Naive thymus-derived CD4-positive, alpha-beta T cell (primary cell): ENCODE measurements around the gene MED10. TPM values are rescaled to one million over a fixed set of nuclear protein-coding genes. Genes with fewer than 3 reads are reported as not detected.
A peak's percentile ranks its signal among the peaks of the same experiment; 100 is the strongest.

ENCODE experiments used
- ATAC-seq: fragments of 150-1000 bp; cut with Tn5 transposase; 2 replicates; pipeline ENCODE4 v1.10.0; 2021; ENCODE audit warnings: mild to moderate bottlenecking, moderate library complexity
- CTCF ChIA-PET: fragments of 350-600 bp; sonication (Branson Sonifier 250); formaldehyde crosslinking; loops from one replicate; lab custom pipeline; 2021; ENCODE audit warnings: antibody characterized with exemption; lab: Charles Lee
- POLR2A ChIA-PET: fragments of 350-600 bp; sonication (Branson Sonifier 250); formaldehyde crosslinking; loops from one replicate; lab custom pipeline; 2021; ENCODE audit warnings: antibody characterized with exemption, inconsistent platforms; lab: Charles Lee
- DNase-seq, 9 donors: peaks; one replicate each; pipeline versions ENCODE4 v3.0.0 to v3.0.0-alpha.2; 2020 to 2022; ENCODE audit warnings: mixed read lengths in 1 of 9
- H3K27ac ChIP-seq: one replicate; pipeline ENCODE4 v1.7.0; 2013; ENCODE audit warnings: mild to moderate bottlenecking, low read depth, low read length, moderate library complexity
- H3K27me3 ChIP-seq, 2 donors: one replicate each; pipeline ENCODE4 v1.7.0; 2013; ENCODE audit warnings: low read length in 2 of 2, mild to moderate bottlenecking in 2 of 2, moderate library complexity in 2 of 2; ENCODE audit not compliant: control insufficient read depth in 2 of 2, insufficient read depth in 2 of 2
- H3K36me3 ChIP-seq, 3 experiments: 1 replicate in 2 of 3; 2 replicates in 1 of 3; pipeline ENCODE4 v1.7.0; 2013; ENCODE audit warnings: low read length in 3 of 3, mild to moderate bottlenecking in 3 of 3, moderate library complexity in 1 of 3; ENCODE audit not compliant: insufficient read depth in 3 of 3, control insufficient read depth in 2 of 3
- H3K4me1 ChIP-seq, 2 donors: one replicate each; pipeline ENCODE4 v1.7.0; 2013; ENCODE audit warnings: low read length in 2 of 2, mild to moderate bottlenecking in 2 of 2, moderate library complexity in 1 of 2; ENCODE audit not compliant: control insufficient read depth in 2 of 2, insufficient read depth in 2 of 2
- H3K4me3 ChIP-seq: 2 replicates; pipeline ENCODE4 v1.7.0; 2013; ENCODE audit warnings: mild to moderate bottlenecking, low read length
- H3K9me3 ChIP-seq, 3 experiments: 1 replicate in 2 of 3; 2 replicates in 1 of 3; pipeline ENCODE4 v1.7.0; 2013; ENCODE audit warnings: low read length in 3 of 3; ENCODE audit not compliant: control insufficient read depth in 2 of 3
- H3K27ac Mint-ChIP-seq, 9 donors: one replicate each; pipeline ENCODE4 v1.8.0; 2020 to 2022; ENCODE audit warnings: mixed read lengths in 9 of 9, mild to moderate bottlenecking in 8 of 9, moderate library complexity in 5 of 9, inconsistent platforms in 2 of 9
- H3K27me3 Mint-ChIP-seq, 5 donors: one replicate each; pipeline ENCODE4 v1.8.0; 2021 to 2022; ENCODE audit warnings: mixed read lengths in 5 of 5, mild to moderate bottlenecking in 1 of 5
- H3K36me3 Mint-ChIP-seq, 5 donors: one replicate each; pipeline ENCODE4 v1.8.0; 2020 to 2022; ENCODE audit warnings: mixed read lengths in 5 of 5, mild to moderate bottlenecking in 3 of 5, inconsistent platforms in 1 of 5
- H3K4me1 Mint-ChIP-seq, 7 donors: one replicate each; pipeline ENCODE4 v1.8.0; 2020 to 2022; ENCODE audit warnings: mixed read lengths in 7 of 7, mild to moderate bottlenecking in 3 of 7, inconsistent platforms in 1 of 7
- H3K4me3 Mint-ChIP-seq, 10 donors: one replicate each; pipeline ENCODE4 v1.8.0; 2020 to 2022; ENCODE audit warnings: mild to moderate bottlenecking in 10 of 10, mixed read lengths in 10 of 10, moderate library complexity in 6 of 10, inconsistent platforms in 2 of 10
- H3K9me3 Mint-ChIP-seq, 11 donors: one replicate each; pipeline ENCODE4 v1.8.0; 2020 to 2022; ENCODE audit warnings: mixed read lengths in 11 of 11, mild to moderate bottlenecking in 4 of 11, inconsistent platforms in 1 of 11, moderate library complexity in 1 of 11
- intact Hi-C, 2 donors: fragments of 100-400 bp; cut with micrococcal nuclease; formaldehyde crosslinking; loops; one replicate each; pipeline ENCODE4 v1.15.1; 2023
- polyA plus RNA-seq, 2 donors: library from polyadenylated mRNA; unstranded; fragments of 300-500 nt; fragmentation: Illumina TruSeq; gene quantifications; one replicate each; pipeline ENCODE4 v1.2.3, GENCODE V29; 2021
- total RNA-seq, 6 experiments: library from RNA in 5 of 6; stranded (reverse) in 5 of 6; gene quantifications; 1 replicate in 5 of 6; 2 replicates in 1 of 6; pipeline ENCODE4 v1.2.3 and lab custom pipeline; 2021 to 2026

MED10 gene
- total and polyA plus RNA-seq, 7 experiments from 2014 or later = 46.0 to 121 (median 62.2) TPM

GRCh38 chr5:6389946-6390530 is 11.7 kb upstream of the MED10 start:
- peaks cover 0 to 2% (median 0%) of the 10 kb centered on the region in 5 donors for H3K36me3 Mint-ChIP-seq
- DNase-seq = no peak
- Histone ChIP-seq H3K27me3 (no peaks in the 10 kb centered on the region), H3K36me3 (no peaks in the 10 kb centered on the region), H3K27ac (no peak overlapping the region), H3K9me3 (no peaks in the 10 kb centered on the region), H3K4me1 (no peaks in the 10 kb centered on the region), H3K4me3 (no peak overlapping the region)
- no peak for ATAC-seq
- peaks cover 5 to 35% (median 27%) of the 10 kb centered on the region in 5 donors for H3K27me3 Mint-ChIP-seq
- peak overlapping the region in 1 of 9 donors; percentile 48 for H3K27ac Mint-ChIP-seq
- POLR2A ChIA-PET = no interaction called here
- H3K4me3 Mint-ChIP-seq = no peak overlapping the region
- peaks cover 1 to 10% (median 7%) of the 10 kb centered on the region in 7 donors for H3K4me1 Mint-ChIP-seq
- CTCF ChIA-PET = no interaction called here
- intact Hi-C loops = no loop called here
- peaks cover 0 to 6% (median 0%) of the 10 kb centered on the region in 11 donors for H3K9me3 Mint-ChIP-seq

GRCh38 chr5:6389397-6389796 is 11.1 kb upstream of the MED10 start:
- intact Hi-C loops = no loop called here
- Mint-ChIP-seq H3K36me3 (peaks cover 0 to 2% (median 0%) of the 10 kb centered on the region in 5 donors), H3K27me3 (peaks cover 5 to 37% (median 24%) of the 10 kb centered on the region in 5 donors), H3K4me3 (no peak overlapping the region), H3K9me3 (peaks cover 0 to 6% (median 0%) of the 10 kb centered on the region in 11 donors), H3K4me1 (peaks cover 1 to 10% (median 7%) of the 10 kb centered on the region in 7 donors), H3K27ac (no peak overlapping the region)
- DNase-seq = no peak
- Histone ChIP-seq H3K4me3 (no peak overlapping the region), H3K36me3 (no peaks in the 10 kb centered on the region), H3K9me3 (no peaks in the 10 kb centered on the region), H3K4me1 (no peaks in the 10 kb centered on the region), H3K27me3 (no peaks in the 10 kb centered on the region), H3K27ac (no peak overlapping the region)
- CTCF ChIA-PET = no interaction called here
- POLR2A ChIA-PET = no interaction called here
- ATAC-seq = no peak

GRCh38 chr5:6387970-6388369 is 9.6 kb upstream of the MED10 start:
- intact Hi-C loops = no loop called here
- ATAC-seq = no peak
- H3K27me3 Mint-ChIP-seq = peaks cover 11 to 35% (median 23%) of the 10 kb centered on the region in 5 donors

GRCh38 chr5:6386271-6386670 is 7.9 kb upstream of the MED10 start:
- peaks cover 0 to 3% (median 0%) of the 10 kb centered on the region in 5 donors for H3K36me3 Mint-ChIP-seq
- H3K9me3 Mint-ChIP-seq = no peaks in the 10 kb centered on the region
- intact Hi-C loops = no loop called here
- no peaks in the 10 kb centered on the region for H3K9me3 ChIP-seq
- DNase-seq (no peak), ATAC-seq (no peak)
- H3K36me3 ChIP-seq = no peaks in the 10 kb centered on the region
- no peak overlapping the region for H3K27ac ChIP-seq
- CTCF ChIA-PET = no interaction called here
- no peaks in the 10 kb centered on the region for H3K4me1 ChIP-seq
- no peaks in the 10 kb centered on the region for H3K4me1 Mint-ChIP-seq
- H3K27ac Mint-ChIP-seq = no peak overlapping the region
- H3K4me3 ChIP-seq = no peak overlapping the region
- H3K4me3 Mint-ChIP-seq = no peak overlapping the region
- POLR2A ChIA-PET = interaction anchor here (1.0 kb wide), 1 partner anchor 8 kb away, joined by 4 read pairs; the partner anchor contains the start of gene MED10
- peaks cover 10 to 26% (median 17%) of the 10 kb centered on the region in 5 donors for H3K27me3 Mint-ChIP-seq
- H3K27me3 ChIP-seq = no peaks in the 10 kb centered on the region

More at GRCh38 chr5:6387970-6388369, 9.6 kb upstream of the MED10 start:
- H3K9me3 Mint-ChIP-seq = peaks cover 0 to 4% (median 0%) of the 10 kb centered on the region in 11 donors
- no peaks in the 10 kb centered on the region for H3K9me3 ChIP-seq
- ChIA-PET POLR2A (no interaction called here), CTCF (no interaction called here)
- no peaks in the 10 kb centered on the region for H3K4me1 ChIP-seq
- H3K27me3 ChIP-seq = no peaks in the 10 kb centered on the region
- no peaks in the 10 kb centered on the region for H3K36me3 ChIP-seq
- H3K27ac ChIP-seq = no peak overlapping the region
- H3K4me1 Mint-ChIP-seq = peaks cover 0 to under 1% (median 0%) of the 10 kb centered on the region in 7 donors
- no peak overlapping the region for H3K27ac Mint-ChIP-seq
- no peak for DNase-seq
- H3K4me3 ChIP-seq = no peak overlapping the region
- peaks cover 0 to 3% (median 0%) of the 10 kb centered on the region in 5 donors for H3K36me3 Mint-ChIP-seq
- no peak overlapping the region for H3K4me3 Mint-ChIP-seq

- no peak overlapping the region for H3K4me3 Mint-ChIP-seq
- H3K4me3 ChIP-seq = no peak overlapping the region
- peaks cover 0 to 3% (median 0%) of the 10 kb centered on the region in 7 donors for H3K4me1 Mint-ChIP-seq
- intact Hi-C loops = no loop called here
- ATAC-seq (no peak), DNase-seq (no peak)
- no peaks in the 10 kb centered on the region for H3K36me3 ChIP-seq
- POLR2A ChIA-PET = no interaction called here
- no peaks in the 10 kb centered on the region for H3K27me3 ChIP-seq
- no peaks in the 10 kb centered on the region for H3K9me3 Mint-ChIP-seq
- peaks cover under 1 to 21% (median 6%) of the 10 kb centered on the region in 5 donors for H3K27me3 Mint-ChIP-seq
- H3K27ac ChIP-seq = no peak overlapping the region
- H3K4me1 ChIP-seq = no peaks in the 10 kb centered on the region
- H3K27ac Mint-ChIP-seq = no peak overlapping the region
- CTCF ChIA-PET = no interaction called here
- no peaks in the 10 kb centered on the region for H3K9me3 ChIP-seq
- peaks cover 0 to 3% (median 2%) of the 10 kb centered on the region in 5 donors for H3K36me3 Mint-ChIP-seq
Measured at GRCh38 chr5:6384856-6385255, 6.5 kb upstream of the MED10 start.

GRCh38 chr5:6383376-6383775 is 5.0 kb upstream of the MED10 start:
- H3K4me1 Mint-ChIP-seq = peaks cover 8 to 15% (median 10%) of the 10 kb centered on the region in 7 donors
- H3K9me3 ChIP-seq = no peaks in the 10 kb centered on the region
- no peaks in the 10 kb centered on the region for H3K36me3 ChIP-seq
- intact Hi-C loops = no loop called here
- ATAC-seq (no peak), DNase-seq (no peak)
- H3K4me3 Mint-ChIP-seq = no peak overlapping the region
- POLR2A ChIA-PET = interaction anchor here (0.6 kb wide), 1 partner anchor 9 kb away, joined by 3 read pairs; no protein-coding TSS in a partner anchor
- H3K36me3 Mint-ChIP-seq = peaks cover 0 to 6% (median 3%) of the 10 kb centered on the region in 5 donors
- CTCF ChIA-PET = no interaction called here
- H3K9me3 Mint-ChIP-seq = no peaks in the 10 kb centered on the region
- H3K27me3 Mint-ChIP-seq = peaks cover 0 to 21% (median 6%) of the 10 kb centered on the region in 5 donors
- H3K4me3 ChIP-seq = no peak overlapping the region
- H3K27me3 ChIP-seq = no peaks in the 10 kb centered on the region
- H3K27ac ChIP-seq = no peak overlapping the region
- peaks cover 5 to 7% of the 10 kb centered on the region in 2 donors for H3K4me1 ChIP-seq
- H3K27ac Mint-ChIP-seq = no peak overlapping the region
